ENCODE measurements around the gene SLAIN1.

Gene SLAIN1

DNA sequence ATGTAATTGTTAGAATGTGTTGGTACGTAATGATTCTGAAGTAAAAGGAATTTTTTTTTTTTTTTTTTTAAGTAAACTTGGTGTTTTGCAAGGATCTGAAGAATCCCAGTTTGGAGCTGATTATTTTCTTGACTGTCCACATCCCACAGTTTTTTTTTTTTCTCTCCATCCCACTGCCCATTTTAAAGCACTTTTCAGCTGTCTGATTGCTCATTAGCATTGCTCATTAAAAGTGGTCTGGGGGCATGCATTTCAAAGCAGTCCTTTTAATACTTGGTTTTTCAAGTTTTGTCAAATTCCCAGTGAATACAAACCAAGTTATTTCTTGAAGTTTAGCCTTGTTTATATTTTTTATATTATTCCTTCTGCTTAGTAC, 44.1 kb downstream of the SLAIN1 start:
- no peak overlapping the region for H3K4me3 ChIP-seq (ENCODE audit: insufficient read depth in 1 of 2, low read depth in 1 of 2, low read length in 2 of 2)
- H3K4me2 ChIP-seq (ENCODE audit: low read length, poor library complexity, severe bottlenecking) = no peak overlapping the region
- DNase-seq = no peak
- no peak overlapping the region for H4K8ac ChIP-seq (ENCODE audit: low read length)
- no peaks in the 10 kb centered on the region for H3K79me1 ChIP-seq (replicated peaks; ENCODE audit: low read length, poor library complexity, severe bottlenecking)
- H2AFZ ChIP-seq (ENCODE audit: low read depth, low read length) = no peak overlapping the region
- no peak overlapping the region for H2AK5ac ChIP-seq (ENCODE audit: low read length, severe bottlenecking)
- no peaks in the 10 kb centered on the region for H3K36me3 ChIP-seq (ENCODE audit: control insufficient read depth in 1 of 2, insufficient read depth in 2 of 2, low read depth in 1 of 2, low read length in 2 of 2)
- H2BK120ac ChIP-seq (ENCODE audit: low read depth, low read length) = no peak overlapping the region
- H3K27ac ChIP-seq (ENCODE audit: low read length, poor library complexity, severe bottlenecking) = no peak overlapping the region
- H3K14ac ChIP-seq (ENCODE audit: low read length in 2 of 2) = no peak overlapping the region
- H3K4me1 ChIP-seq (ENCODE audit: control insufficient read depth, insufficient read depth, low read depth, low read length) = no peaks in the 10 kb centered on the region
- H4K91ac ChIP-seq (ENCODE audit: low read length) = no peak overlapping the region
- H3K23ac ChIP-seq (ENCODE audit: low read length in 2 of 2) = no peak overlapping the region
- no peak overlapping the region for H3K9ac ChIP-seq (ENCODE audit: low read length)
- no peak overlapping the region for H2BK12ac ChIP-seq (ENCODE audit: low read length in 2 of 2)
- no peak overlapping the region for H3K4ac ChIP-seq (ENCODE audit: low read depth in 1 of 2, low read length in 2 of 2)
- H3K9me3 ChIP-seq (ENCODE audit: control insufficient read depth, low read length) = no peaks in the 10 kb centered on the region
- H2BK5ac ChIP-seq (ENCODE audit: low read depth, low read length, poor library complexity, severe bottlenecking) = no peak overlapping the region
- no peak overlapping the region for H3K18ac ChIP-seq (ENCODE audit: low read depth in 1 of 2, low read length in 2 of 2)
- no peak overlapping the region for H2BK15ac ChIP-seq (ENCODE audit: low read depth, poor library complexity, severe bottlenecking)
- WGBS = 100% methylated on average over 1 of the region's 1 CpG
- H3K27me3 ChIP-seq (ENCODE audit: control insufficient read depth in 1 of 2, insufficient read depth in 1 of 2, low read length in 2 of 2) = no peaks in the 10 kb centered on the region

- H3K9me3 ChIP-seq (ENCODE audit: control insufficient read depth, low read length) = no peaks in the 10 kb centered on the region
- H2BK15ac ChIP-seq (ENCODE audit: low read depth, poor library complexity, severe bottlenecking) = no peak overlapping the region
- H4K8ac ChIP-seq (ENCODE audit: low read length) = no peak overlapping the region
- H3K14ac ChIP-seq (ENCODE audit: low read length in 2 of 2) = no peak overlapping the region
- H3K36me3 ChIP-seq (ENCODE audit: control insufficient read depth in 1 of 2, insufficient read depth in 2 of 2, low read depth in 1 of 2, low read length in 2 of 2) = no peaks in the 10 kb centered on the region
- no peak overlapping the region for H3K27ac ChIP-seq (ENCODE audit: low read length, poor library complexity, severe bottlenecking)
- no peaks in the 10 kb centered on the region for H3K79me1 ChIP-seq (replicated peaks; ENCODE audit: low read length, poor library complexity, severe bottlenecking)
- H3K4me1 ChIP-seq (ENCODE audit: control insufficient read depth, insufficient read depth, low read depth, low read length) = no peaks in the 10 kb centered on the region
- no peak overlapping the region for H2BK5ac ChIP-seq (ENCODE audit: low read depth, low read length, poor library complexity, severe bottlenecking)
- no peak overlapping the region for H3K23ac ChIP-seq (ENCODE audit: low read length in 2 of 2)
- no peak overlapping the region for H3K4ac ChIP-seq (ENCODE audit: low read depth in 1 of 2, low read length in 2 of 2)
- no peak overlapping the region for H2BK120ac ChIP-seq (ENCODE audit: low read depth, low read length)
- no peak overlapping the region for H2AK5ac ChIP-seq (ENCODE audit: low read length, severe bottlenecking)
- H3K4me2 ChIP-seq (ENCODE audit: low read length, poor library complexity, severe bottlenecking) = no peak overlapping the region
- WGBS = 96% methylated on average over 2 of the region's 2 CpGs
- no peak overlapping the region for H2BK12ac ChIP-seq (ENCODE audit: low read length in 2 of 2)
- H3K27me3 ChIP-seq (ENCODE audit: control insufficient read depth in 1 of 2, insufficient read depth in 1 of 2, low read length in 2 of 2) = no peaks in the 10 kb centered on the region
- DNase-seq = no peak
- no peak overlapping the region for H3K4me3 ChIP-seq (ENCODE audit: insufficient read depth in 1 of 2, low read depth in 1 of 2, low read length in 2 of 2)
- no peak overlapping the region for H3K9ac ChIP-seq (ENCODE audit: low read length)
- no peak overlapping the region for H3K18ac ChIP-seq (ENCODE audit: low read depth in 1 of 2, low read length in 2 of 2)
- H2AFZ ChIP-seq (ENCODE audit: low read depth, low read length) = no peak overlapping the region
- no peak overlapping the region for H4K91ac ChIP-seq (ENCODE audit: low read length)
Measured at GRCh38 chr13:77742801-77743200, 45.3 kb downstream of the SLAIN1 start.

DNA sequence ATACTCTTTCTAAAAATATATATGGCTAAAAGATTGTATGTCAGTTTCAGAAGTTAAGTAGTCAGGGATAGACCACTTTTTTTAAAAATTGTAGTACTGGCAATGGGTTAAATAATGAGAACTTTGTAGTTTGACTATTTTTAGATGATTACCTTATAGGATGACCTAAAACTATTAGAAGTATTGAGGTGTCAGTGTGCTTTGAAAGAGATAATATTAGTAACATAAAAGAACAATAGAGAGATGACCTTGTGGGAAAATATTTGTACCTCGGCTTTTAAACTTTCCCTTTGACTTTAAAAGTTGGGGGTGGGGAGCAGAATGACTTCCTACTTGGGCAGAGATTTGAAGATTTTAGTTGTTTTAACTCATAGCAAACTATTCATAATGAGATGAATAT, 48.3 kb downstream of the SLAIN1 start:
- no peak overlapping the region for H4K8ac ChIP-seq (ENCODE audit: low read length)
- H3K27ac ChIP-seq (ENCODE audit: low read length, poor library complexity, severe bottlenecking) = no peak overlapping the region
- H2BK120ac ChIP-seq (ENCODE audit: low read depth, low read length) = no peak overlapping the region
- H3K4me3 ChIP-seq (ENCODE audit: insufficient read depth in 1 of 2, low read depth in 1 of 2, low read length in 2 of 2) = no peak overlapping the region
- H2BK5ac ChIP-seq (ENCODE audit: low read depth, low read length, poor library complexity, severe bottlenecking) = no peak overlapping the region
- H3K79me1 ChIP-seq (replicated peaks; ENCODE audit: low read length, poor library complexity, severe bottlenecking) = no peaks in the 10 kb centered on the region
- H2BK12ac ChIP-seq (ENCODE audit: low read length in 2 of 2) = no peak overlapping the region
- H3K14ac ChIP-seq (ENCODE audit: low read length in 2 of 2) = no peak overlapping the region
- no peaks in the 10 kb centered on the region for H3K9me3 ChIP-seq (ENCODE audit: control insufficient read depth, low read length)
- H3K4ac ChIP-seq (ENCODE audit: low read depth in 1 of 2, low read length in 2 of 2) = no peak overlapping the region
- H3K23ac ChIP-seq (ENCODE audit: low read length in 2 of 2) = no peak overlapping the region
- H4K91ac ChIP-seq (ENCODE audit: low read length) = no peak overlapping the region
- no peak overlapping the region for H3K9ac ChIP-seq (ENCODE audit: low read length)
- H2AFZ ChIP-seq (ENCODE audit: low read depth, low read length) = no peak overlapping the region
- H3K27me3 ChIP-seq (ENCODE audit: control insufficient read depth in 1 of 2, insufficient read depth in 1 of 2, low read length in 2 of 2) = no peaks in the 10 kb centered on the region
- no peaks in the 10 kb centered on the region for H3K4me1 ChIP-seq (ENCODE audit: control insufficient read depth, insufficient read depth, low read depth, low read length)
- H2AK5ac ChIP-seq (ENCODE audit: low read length, severe bottlenecking) = no peak overlapping the region
- 100% methylated on average over 1 of the region's 1 CpG for WGBS
- H3K18ac ChIP-seq (ENCODE audit: low read depth in 1 of 2, low read length in 2 of 2) = no peak overlapping the region
- H3K36me3 ChIP-seq (ENCODE audit: control insufficient read depth in 1 of 2, insufficient read depth in 2 of 2, low read depth in 1 of 2, low read length in 2 of 2) = no peaks in the 10 kb centered on the region
- H3K4me2 ChIP-seq (ENCODE audit: low read length, poor library complexity, severe bottlenecking) = no peak overlapping the region
- H2BK15ac ChIP-seq (ENCODE audit: low read depth, poor library complexity, severe bottlenecking) = no peak overlapping the region
- no peak for DNase-seq

GRCh38 chr13:77749344-77749880, 51.9 kb downstream of the SLAIN1 start:
- H3K79me1 ChIP-seq (replicated peaks; ENCODE audit: low read length, poor library complexity, severe bottlenecking) = no peaks in the 10 kb centered on the region
- no peak overlapping the region for H2AFZ ChIP-seq (ENCODE audit: low read depth, low read length)
- no peak overlapping the region for H3K9ac ChIP-seq (ENCODE audit: low read length)
- no peaks in the 10 kb centered on the region for H3K4me1 ChIP-seq (ENCODE audit: control insufficient read depth, insufficient read depth, low read depth, low read length)
- no peak overlapping the region for H3K4ac ChIP-seq (ENCODE audit: low read depth in 1 of 2, low read length in 2 of 2)
- H3K27me3 ChIP-seq (ENCODE audit: control insufficient read depth in 1 of 2, insufficient read depth in 1 of 2, low read length in 2 of 2) = no peaks in the 10 kb centered on the region
- H2AK5ac ChIP-seq (ENCODE audit: low read length, severe bottlenecking) = no peak overlapping the region
- no peak overlapping the region for H4K8ac ChIP-seq (ENCODE audit: low read length)
- H3K4me3 ChIP-seq (ENCODE audit: insufficient read depth in 1 of 2, low read depth in 1 of 2, low read length in 2 of 2) = no peak overlapping the region
- no peak overlapping the region for H3K4me2 ChIP-seq (ENCODE audit: low read length, poor library complexity, severe bottlenecking)
- DNase-seq = no peak
- H3K14ac ChIP-seq (ENCODE audit: low read length in 2 of 2) = no peak overlapping the region
- H3K27ac ChIP-seq (ENCODE audit: low read length, poor library complexity, severe bottlenecking) = no peak overlapping the region
- H2BK15ac ChIP-seq (ENCODE audit: low read depth, poor library complexity, severe bottlenecking) = no peak overlapping the region
- H2BK5ac ChIP-seq (ENCODE audit: low read depth, low read length, poor library complexity, severe bottlenecking) = no peak overlapping the region
- H2BK12ac ChIP-seq (ENCODE audit: low read length in 2 of 2) = no peak overlapping the region
- no peak overlapping the region for H3K18ac ChIP-seq (ENCODE audit: low read depth in 1 of 2, low read length in 2 of 2)
- H3K9me3 ChIP-seq (ENCODE audit: control insufficient read depth, low read length) = no peaks in the 10 kb centered on the region
- H4K91ac ChIP-seq (ENCODE audit: low read length) = no peak overlapping the region
- H3K23ac ChIP-seq (ENCODE audit: low read length in 2 of 2) = no peak overlapping the region
- H3K36me3 ChIP-seq (ENCODE audit: control insufficient read depth in 1 of 2, insufficient read depth in 2 of 2, low read depth in 1 of 2, low read length in 2 of 2) = no peaks in the 10 kb centered on the region
- H2BK120ac ChIP-seq (ENCODE audit: low read depth, low read length) = no peak overlapping the region
- WGBS = 75% methylated on average over 2 of the region's 2 CpGs
